ENCODE results near the gene ST7. TPM values are rescaled to one million over a fixed set of nuclear protein-coding genes. Genes with fewer than 3 reads are reported as not detected.

ST7 gene
- total RNA-seq, 1 donor = 19.9 TPM

DNA sequence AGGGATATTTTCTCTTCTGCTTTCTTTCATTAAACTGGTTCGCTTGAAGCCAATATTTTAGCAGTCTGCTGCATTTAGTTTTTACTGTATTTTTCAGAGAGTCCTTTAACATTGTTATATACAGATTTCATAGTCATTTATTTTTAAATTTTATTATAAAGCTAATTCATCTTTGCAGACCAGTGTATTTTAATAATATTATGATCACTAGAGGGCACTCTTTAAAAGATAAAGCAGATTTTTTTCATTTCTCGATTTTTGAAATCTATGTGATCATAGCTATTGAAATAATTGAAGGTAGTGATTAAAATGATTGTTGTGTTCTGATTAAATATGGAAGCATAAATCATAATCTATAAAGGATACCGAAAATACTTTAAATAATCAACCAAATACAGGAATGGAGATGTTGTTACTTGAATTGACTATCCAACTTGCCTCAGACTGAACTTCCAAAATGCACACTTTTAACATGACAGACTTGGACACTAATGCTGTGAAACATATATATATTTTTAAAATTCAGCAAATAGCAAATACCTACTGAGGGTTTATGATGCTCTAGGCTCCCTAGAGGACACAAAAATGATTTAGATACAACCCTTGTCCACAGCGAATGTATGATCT, 35.2 kb downstream of the ST7 start:
- peak; percentile 9 for DNase-seq (ENCODE audit: insufficient read length, low spot score, missing footprints)

GRCh38 chr7:116990056-116990455, 36.8 kb downstream of the ST7 start:
- TF ChIP-seq, protein P1, sequence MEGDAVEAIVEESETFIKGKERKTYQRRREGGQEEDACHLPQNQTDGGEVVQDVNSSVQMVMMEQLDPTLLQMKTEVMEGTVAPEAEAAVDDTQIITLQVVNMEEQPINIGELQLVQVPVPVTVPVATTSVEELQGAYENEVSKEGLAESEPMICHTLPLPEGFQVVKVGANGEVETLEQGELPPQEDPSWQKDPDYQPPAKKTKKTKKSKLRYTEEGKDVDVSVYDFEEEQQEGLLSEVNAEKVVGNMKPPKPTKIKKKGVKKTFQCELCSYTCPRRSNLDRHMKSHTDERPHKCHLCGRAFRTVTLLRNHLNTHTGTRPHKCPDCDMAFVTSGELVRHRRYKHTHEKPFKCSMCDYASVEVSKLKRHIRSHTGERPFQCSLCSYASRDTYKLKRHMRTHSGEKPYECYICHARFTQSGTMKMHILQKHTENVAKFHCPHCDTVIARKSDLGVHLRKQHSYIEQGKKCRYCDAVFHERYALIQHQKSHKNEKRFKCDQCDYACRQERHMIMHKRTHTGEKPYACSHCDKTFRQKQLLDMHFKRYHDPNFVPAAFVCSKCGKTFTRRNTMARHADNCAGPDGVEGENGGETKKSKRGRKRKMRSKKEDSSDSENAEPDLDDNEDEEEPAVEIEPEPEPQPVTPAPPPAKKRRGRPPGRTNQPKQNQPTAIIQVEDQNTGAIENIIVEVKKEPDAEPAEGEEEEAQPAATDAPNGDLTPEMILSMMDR (IDR thresholded peaks at IDR 0.05; ENCODE audit: extremely low read depth, low read depth, low read length) = no peak
- Histone ChIP-seq H3K4me1 (ENCODE audit: insufficient read depth, low read length) (peaks cover 7% of the 10 kb centered on the region), H3K4me3 (ENCODE audit: insufficient read depth, low read length) (no peak overlapping the region), H3K4me2 (ENCODE audit: insufficient read depth, low read length) (no peak overlapping the region), H2AFZ (ENCODE audit: low read length) (no peak overlapping the region), H3K27me3 (ENCODE audit: insufficient read depth, low read length) (no peaks in the 10 kb centered on the region), H3K36me3 (ENCODE audit: insufficient read depth, low read length) (no peaks in the 10 kb centered on the region), H3K79me2 (ENCODE audit: insufficient read depth, low read length) (peaks cover 48% of the 10 kb centered on the region), H3K27ac (ENCODE audit: low read depth, low read length) (no peak overlapping the region), H3K9me3 (ENCODE audit: low read depth, low read length) (no peaks in the 10 kb centered on the region), H4K20me1 (ENCODE audit: insufficient read depth, low read length) (no peaks in the 10 kb centered on the region)
- DNase-seq (ENCODE audit: insufficient read length, low spot score, missing footprints) = no peak

More for the DNA sequence above, 35.2 kb downstream of the ST7 start:
- Histone ChIP-seq H4K20me1 (ENCODE audit: insufficient read depth, low read length) (no peaks in the 10 kb centered on the region), H3K4me1 (ENCODE audit: insufficient read depth, low read length) (peaks cover 7% of the 10 kb centered on the region), H3K4me2 (ENCODE audit: insufficient read depth, low read length) (no peak overlapping the region), H3K27ac (ENCODE audit: low read depth, low read length) (no peak overlapping the region), H3K36me3 (ENCODE audit: insufficient read depth, low read length) (no peaks in the 10 kb centered on the region), H3K4me3 (ENCODE audit: insufficient read depth, low read length) (no peak overlapping the region), H3K9me3 (ENCODE audit: low read depth, low read length) (no peaks in the 10 kb centered on the region), H3K79me2 (ENCODE audit: insufficient read depth, low read length) (peaks cover 47% of the 10 kb centered on the region), H3K27me3 (ENCODE audit: insufficient read depth, low read length) (no peaks in the 10 kb centered on the region), H2AFZ (ENCODE audit: low read length) (no peak overlapping the region)
- TF ChIP-seq, protein P1 (IDR thresholded peaks at IDR 0.05; ENCODE audit: extremely low read depth, low read depth, low read length) = peak; percentile 51

- no peaks in the 10 kb centered on the region for H3K36me3 ChIP-seq (ENCODE audit: insufficient read depth, low read length)
Measured at GRCh38 chr7:116991233-116991632, 37.9 kb downstream of the ST7 start.

GRCh38 chr7:116994611-116995010, 41.3 kb downstream of the ST7 start:
- H3K27me3 ChIP-seq (ENCODE audit: insufficient read depth, low read length) = no peaks in the 10 kb centered on the region
- H2AFZ ChIP-seq (ENCODE audit: low read length) = no peak overlapping the region
- peaks cover 4% of the 10 kb centered on the region for H4K20me1 ChIP-seq (ENCODE audit: insufficient read depth, low read length)
- no peak overlapping the region for H3K4me2 ChIP-seq (ENCODE audit: insufficient read depth, low read length)
- no peaks in the 10 kb centered on the region for H3K9me3 ChIP-seq (ENCODE audit: low read depth, low read length)
- no peaks in the 10 kb centered on the region for H3K4me1 ChIP-seq (ENCODE audit: insufficient read depth, low read length)
- H3K27ac ChIP-seq (ENCODE audit: low read depth, low read length) = no peak overlapping the region
- TF ChIP-seq, protein P1 (IDR thresholded peaks at IDR 0.05; ENCODE audit: extremely low read depth, low read depth, low read length) = no peak
- peaks cover 33% of the 10 kb centered on the region for H3K79me2 ChIP-seq (ENCODE audit: insufficient read depth, low read length)
- DNase-seq (ENCODE audit: insufficient read length, low spot score, missing footprints) = no peak
- no peak overlapping the region for H3K4me3 ChIP-seq (ENCODE audit: insufficient read depth, low read length)
- no peaks in the 10 kb centered on the region for H3K36me3 ChIP-seq (ENCODE audit: insufficient read depth, low read length)

More at GRCh38 chr7:116991233-116991632, 37.9 kb downstream of the ST7 start:
- Histone ChIP-seq H3K4me2 (ENCODE audit: insufficient read depth, low read length) (no peak overlapping the region), H3K27ac (ENCODE audit: low read depth, low read length) (no peak overlapping the region), H3K9me3 (ENCODE audit: low read depth, low read length) (no peaks in the 10 kb centered on the region), H3K4me1 (ENCODE audit: insufficient read depth, low read length) (peaks cover 7% of the 10 kb centered on the region), H4K20me1 (ENCODE audit: insufficient read depth, low read length) (peaks cover 4% of the 10 kb centered on the region), H3K79me2 (ENCODE audit: insufficient read depth, low read length) (peaks cover 46% of the 10 kb centered on the region), H2AFZ (ENCODE audit: low read length) (no peak overlapping the region), H3K4me3 (ENCODE audit: insufficient read depth, low read length) (no peak overlapping the region), H3K27me3 (ENCODE audit: insufficient read depth, low read length) (no peaks in the 10 kb centered on the region)
- DNase-seq (ENCODE audit: insufficient read length, low spot score, missing footprints) = no peak
- TF ChIP-seq, protein P1 (IDR thresholded peaks at IDR 0.05; ENCODE audit: extremely low read depth, low read depth, low read length) = no peak

All from osteoblast (primary cell).